IPS-18a (cell line): ENCODE measurements around the gene PRDM8.

ENCODE experiments used
- H3K27ac ChIP-seq: one replicate; pipeline ENCODE4 v1.5.1; 2013; ENCODE audit warnings: low read length
- H3K27me3 ChIP-seq: one replicate; pipeline ENCODE4 v1.6.1; 2013; ENCODE audit warnings: mild to moderate bottlenecking, low read length; ENCODE audit not compliant: control insufficient read depth, insufficient read depth
- H3K36me3 ChIP-seq: one replicate; pipeline ENCODE4 v1.6.1; 2013; ENCODE audit warnings: low read depth, low read length; ENCODE audit not compliant: control insufficient read depth
- H3K4me1 ChIP-seq: one replicate; pipeline ENCODE4 v1.6.1; 2013; ENCODE audit warnings: low read depth, low read length; ENCODE audit not compliant: control insufficient read depth
- H3K4me3 ChIP-seq: one replicate; pipeline ENCODE4 v1.5.1; 2013; ENCODE audit warnings: low read length
- H3K9ac ChIP-seq: one replicate; pipeline ENCODE4 v1.6.1; 2013; ENCODE audit warnings: mild to moderate bottlenecking, low read length, moderate library complexity
- H3K9me3 ChIP-seq: one replicate; pipeline ENCODE4 v1.6.1; 2013; ENCODE audit warnings: low read depth, low read length; ENCODE audit not compliant: control insufficient read depth

PRDM8 gene

GRCh38 chr4:80206111-80206510, 8.8 kb downstream of the PRDM8 start:
- no peak overlapping the region for H3K9ac ChIP-seq
- no peaks in the 10 kb centered on the region for H3K9me3 ChIP-seq
- no peak overlapping the region for H3K27ac ChIP-seq
- H3K4me3 ChIP-seq, result no peak overlapping the region
- peaks cover 100% of the 10 kb centered on the region for H3K27me3 ChIP-seq
- H3K36me3 ChIP-seq, result no peaks in the 10 kb centered on the region
- peaks cover 4% of the 10 kb centered on the region for H3K4me1 ChIP-seq

GRCh38 chr4:80206521-80207171, 9.3 kb downstream of the PRDM8 start:
- Histone ChIP-seq H3K9ac (no peak overlapping the region), H3K36me3 (no peaks in the 10 kb centered on the region), H3K9me3 (no peaks in the 10 kb centered on the region), H3K4me3 (peak overlapping the region; percentile 37), H3K27me3 (peaks cover 100% of the 10 kb centered on the region), H3K27ac (no peak overlapping the region), H3K4me1 (peaks cover 4% of the 10 kb centered on the region)

- no peaks in the 10 kb centered on the region for H3K9me3 ChIP-seq
- H3K9ac ChIP-seq, result no peak overlapping the region
- peaks cover 94% of the 10 kb centered on the region for H3K27me3 ChIP-seq
- H3K36me3 ChIP-seq, result no peaks in the 10 kb centered on the region
- H3K4me1 ChIP-seq, result peaks cover 4% of the 10 kb centered on the region
- peak overlapping the region; percentile 37 for H3K4me3 ChIP-seq
- no peak overlapping the region for H3K27ac ChIP-seq
Measured at GRCh38 chr4:80207172-80207583, 9.9 kb downstream of the PRDM8 start.

GRCh38 chr4:80207664-80208063, 10.4 kb downstream of the PRDM8 start:
- no peaks in the 10 kb centered on the region for H3K9me3 ChIP-seq
- H3K27ac ChIP-seq, result no peak overlapping the region
- H3K4me1 ChIP-seq, result peaks cover 4% of the 10 kb centered on the region
- H3K9ac ChIP-seq, result no peak overlapping the region
- H3K4me3 ChIP-seq, result no peak overlapping the region
- peaks cover 90% of the 10 kb centered on the region for H3K27me3 ChIP-seq
- H3K36me3 ChIP-seq, result no peaks in the 10 kb centered on the region

GRCh38 chr4:80208610-80209339, 11.5 kb downstream of the PRDM8 start:
- peaks cover 4% of the 10 kb centered on the region for H3K4me1 ChIP-seq
- peaks cover 90% of the 10 kb centered on the region for H3K27me3 ChIP-seq
- no peaks in the 10 kb centered on the region for H3K36me3 ChIP-seq
- no peak overlapping the region for H3K27ac ChIP-seq
- H3K4me3 ChIP-seq, result no peak overlapping the region
- H3K9ac ChIP-seq, result no peak overlapping the region
- no peaks in the 10 kb centered on the region for H3K9me3 ChIP-seq

GRCh38 chr4:80209340-80209701, 12.0 kb downstream of the PRDM8 start:
- no peaks in the 10 kb centered on the region for H3K36me3 ChIP-seq
- no peaks in the 10 kb centered on the region for H3K9me3 ChIP-seq
- H3K27me3 ChIP-seq, result peaks cover 88% of the 10 kb centered on the region
- peaks cover 3% of the 10 kb centered on the region for H3K4me1 ChIP-seq
- H3K4me3 ChIP-seq, result no peak overlapping the region
- no peak overlapping the region for H3K9ac ChIP-seq
- no peak overlapping the region for H3K27ac ChIP-seq

GRCh38 chr4:80210549-80210948, 13.2 kb downstream of the PRDM8 start:
- no peaks in the 10 kb centered on the region for H3K9me3 ChIP-seq
- no peaks in the 10 kb centered on the region for H3K4me1 ChIP-seq
- no peak overlapping the region for H3K4me3 ChIP-seq
- H3K27me3 ChIP-seq, result peaks cover 83% of the 10 kb centered on the region
- no peak overlapping the region for H3K9ac ChIP-seq
- H3K27ac ChIP-seq, result no peak overlapping the region
- no peaks in the 10 kb centered on the region for H3K36me3 ChIP-seq

GRCh38 chr4:80213117-80213815, 16.0 kb downstream of the PRDM8 start:
- Histone ChIP-seq H3K27me3 (peaks cover 56% of the 10 kb centered on the region), H3K4me1 (no peaks in the 10 kb centered on the region), H3K36me3 (no peaks in the 10 kb centered on the region), H3K9me3 (no peaks in the 10 kb centered on the region), H3K9ac (no peak overlapping the region), H3K4me3 (no peak overlapping the region), H3K27ac (no peak overlapping the region)

GRCh38 chr4:80215449-80216052, 18.2 kb downstream of the PRDM8 start:
- Histone ChIP-seq H3K4me3 (no peak overlapping the region), H3K9ac (no peak overlapping the region), H3K27me3 (peaks cover 47% of the 10 kb centered on the region), H3K36me3 (no peaks in the 10 kb centered on the region), H3K4me1 (no peaks in the 10 kb centered on the region), H3K27ac (no peak overlapping the region), H3K9me3 (no peaks in the 10 kb centered on the region)

GRCh38 chr4:80216100-80216761, 18.9 kb downstream of the PRDM8 start:
- no peak overlapping the region for H3K9ac ChIP-seq
- peaks cover 40% of the 10 kb centered on the region for H3K27me3 ChIP-seq
- no peaks in the 10 kb centered on the region for H3K36me3 ChIP-seq
- H3K27ac ChIP-seq, result no peak overlapping the region
- H3K4me1 ChIP-seq, result no peaks in the 10 kb centered on the region
- no peak overlapping the region for H3K4me3 ChIP-seq
- no peaks in the 10 kb centered on the region for H3K9me3 ChIP-seq
